Measurements from ENCODE around the gene BICRAL. TPM values are rescaled to one million over a fixed set of nuclear protein-coding genes. Genes with fewer than 3 reads are reported as not detected.

The BICRAL gene
- total RNA-seq, 1 donor from 2014 or later = 6.1 TPM

DNA sequence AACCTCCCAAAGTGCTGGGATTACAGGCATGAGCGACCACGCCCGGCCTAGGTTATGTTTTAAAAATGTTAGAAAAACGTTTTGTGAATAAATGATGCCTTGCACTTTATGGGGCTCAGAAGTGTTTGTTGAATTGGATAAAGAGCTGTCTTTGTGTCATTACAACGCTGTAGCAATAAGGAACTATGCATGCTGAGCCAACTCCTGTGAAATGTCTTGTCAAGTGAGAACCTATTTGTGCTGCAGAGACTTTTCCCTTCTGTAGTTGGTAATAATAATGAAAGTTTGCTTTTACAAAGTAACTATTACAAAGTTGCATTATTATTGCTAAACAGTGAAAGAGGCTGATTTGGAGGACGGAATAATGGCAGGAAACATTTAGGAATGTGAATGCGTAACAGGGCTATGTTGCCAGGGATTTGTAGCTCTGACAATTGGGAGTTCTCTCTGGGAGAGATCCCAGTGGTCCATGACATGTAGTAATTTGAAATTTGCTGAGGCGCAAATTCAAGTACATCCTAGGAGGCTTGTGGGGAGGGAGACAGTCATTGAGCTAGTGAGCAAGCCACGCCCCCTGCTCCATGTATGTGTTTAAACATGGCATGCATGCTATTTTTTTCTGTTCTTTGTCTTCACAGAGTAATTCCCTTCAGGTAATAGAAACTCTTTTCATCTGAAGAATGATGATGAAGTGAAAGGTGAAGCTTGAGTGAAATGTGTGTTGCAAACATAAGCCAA is 16.8 kb upstream of the BICRAL start:
- ATAC-seq = no peak

DNA sequence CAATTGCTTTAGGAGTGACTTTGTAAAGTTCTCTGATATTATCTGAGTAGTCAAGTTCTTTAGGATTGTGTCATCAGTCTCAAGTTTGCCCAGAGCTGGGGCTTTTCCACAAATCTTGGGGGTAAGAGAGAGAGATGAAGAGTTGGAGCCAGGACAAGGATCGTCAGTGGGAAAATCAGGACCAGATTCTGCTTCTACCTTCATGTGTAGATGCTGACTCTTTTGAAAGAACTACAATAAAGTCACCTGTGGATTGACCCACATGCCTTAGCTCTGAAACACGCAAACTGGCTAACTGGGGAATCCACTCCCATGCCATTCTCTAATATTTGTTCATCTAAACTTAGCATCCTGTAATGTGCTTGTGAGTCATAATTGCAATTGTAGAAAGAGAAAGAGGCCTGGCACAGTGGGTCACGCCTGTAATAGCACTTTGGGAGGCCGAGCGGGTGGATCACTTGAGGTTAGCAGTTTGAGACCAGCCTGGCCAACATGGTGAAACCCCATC is 15.6 kb upstream of the BICRAL start:
- peak; percentile 62 for ATAC-seq

DNA sequence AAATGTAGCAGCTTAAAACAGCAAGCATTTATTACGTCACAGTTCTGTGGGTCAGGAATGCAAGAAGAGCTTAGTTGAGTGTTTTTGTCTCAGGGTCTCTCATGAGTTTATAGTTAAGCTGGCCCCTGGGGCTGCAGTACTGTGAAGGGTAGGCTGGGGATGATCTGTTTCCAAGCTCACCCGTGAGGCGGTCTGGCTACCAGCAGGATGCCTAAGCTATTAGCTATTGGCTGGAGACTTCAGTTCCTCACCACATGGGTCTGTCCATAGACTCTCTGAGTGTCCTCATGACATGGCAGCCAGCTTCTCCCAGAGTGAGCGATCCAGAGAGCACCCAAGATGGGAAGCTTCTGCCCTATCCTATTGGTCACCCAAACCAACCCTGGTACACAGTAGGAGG is 12.8 kb upstream of the BICRAL start:
- no peak for ATAC-seq

DNA sequence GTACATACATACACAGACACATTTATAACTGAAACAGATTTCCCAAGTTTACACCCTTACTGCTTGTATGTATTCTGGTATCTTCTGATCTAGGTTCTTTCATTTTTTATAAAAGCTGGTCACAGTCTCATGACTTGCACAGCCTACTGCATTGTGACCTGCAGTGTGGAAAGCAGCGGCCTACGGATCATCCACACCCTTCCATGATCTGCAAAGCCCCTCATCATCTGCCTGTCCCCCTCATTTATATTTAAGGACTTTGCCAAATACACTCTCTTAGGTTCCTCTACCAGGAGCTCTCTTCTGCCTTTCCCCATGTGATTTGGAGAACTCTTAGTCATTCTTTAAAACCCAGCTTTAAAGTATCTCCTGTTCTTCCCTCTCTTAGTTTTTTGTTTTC is 12.0 kb upstream of the BICRAL start:
- no peak for ATAC-seq

DNA sequence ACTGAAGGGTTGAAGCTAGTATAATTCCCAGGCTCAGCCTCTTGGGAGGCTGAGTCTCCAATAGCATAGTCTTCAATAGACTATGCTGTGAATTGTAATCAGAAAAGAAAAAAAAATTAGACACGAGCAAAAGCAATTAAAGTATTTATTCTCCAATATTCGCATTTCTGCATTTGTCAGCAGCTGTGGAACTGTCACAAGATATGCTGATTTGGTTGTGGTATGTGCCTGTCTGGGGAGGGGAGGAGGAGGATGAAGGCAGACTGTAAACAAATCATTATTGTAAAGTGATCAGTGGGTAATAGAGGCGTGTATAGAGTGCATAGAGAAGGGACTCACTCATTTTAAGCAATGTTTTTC is 10.1 kb upstream of the BICRAL start:
- ATAC-seq = no peak

DNA sequence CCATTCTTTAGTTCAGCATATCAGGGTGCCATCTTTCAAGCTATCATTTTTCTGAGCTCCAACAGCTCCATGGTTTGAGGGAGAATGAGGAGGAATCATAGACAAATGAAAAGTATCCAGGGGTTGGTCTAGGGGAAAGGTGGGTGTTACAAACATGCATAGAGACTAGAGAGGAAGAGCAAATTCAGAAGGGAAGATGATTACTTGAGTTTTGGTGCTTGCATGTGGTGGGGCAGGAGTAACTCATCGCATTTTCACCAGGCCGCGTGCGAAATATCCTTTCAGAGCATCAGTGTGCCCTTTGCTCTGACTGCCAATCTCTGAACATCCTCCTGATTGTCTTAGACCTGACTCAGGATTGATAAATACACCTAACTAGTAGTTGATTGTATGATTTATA is 7.7 kb upstream of the BICRAL start:
- no peak for ATAC-seq

DNA sequence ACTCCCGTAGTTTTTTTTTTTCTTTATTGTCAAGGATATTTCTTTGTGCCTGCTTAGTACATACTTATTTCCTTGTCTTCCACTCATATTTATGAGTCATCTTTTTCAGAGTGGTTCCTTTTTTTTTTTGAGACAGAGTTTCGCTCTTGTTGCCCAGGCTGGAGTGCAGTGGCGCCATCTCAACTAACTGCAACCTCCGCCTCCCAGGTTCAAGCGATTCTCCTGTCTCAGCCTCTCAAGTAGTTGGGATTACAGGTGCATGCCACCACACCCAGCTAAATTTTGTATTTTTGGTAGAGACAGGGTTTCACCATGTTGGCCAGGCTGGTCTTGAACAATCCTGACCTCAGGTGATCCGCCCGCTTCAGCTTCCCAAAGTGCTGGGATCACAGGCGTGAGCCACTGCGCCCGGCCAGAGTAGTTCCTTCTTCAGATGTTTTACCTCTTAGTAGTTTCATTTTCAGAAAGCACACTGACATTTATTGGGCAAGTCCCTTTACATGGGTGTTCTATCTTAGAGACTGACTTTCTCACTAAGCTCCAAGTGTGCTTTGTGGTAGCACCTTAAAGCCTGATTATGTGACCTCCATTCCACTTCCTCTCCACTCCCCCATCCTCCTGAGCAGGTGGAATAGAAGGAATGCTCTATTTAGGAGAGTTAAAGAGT is 6.9 kb upstream of the BICRAL start:
- peak; percentile 5 for ATAC-seq

DNA sequence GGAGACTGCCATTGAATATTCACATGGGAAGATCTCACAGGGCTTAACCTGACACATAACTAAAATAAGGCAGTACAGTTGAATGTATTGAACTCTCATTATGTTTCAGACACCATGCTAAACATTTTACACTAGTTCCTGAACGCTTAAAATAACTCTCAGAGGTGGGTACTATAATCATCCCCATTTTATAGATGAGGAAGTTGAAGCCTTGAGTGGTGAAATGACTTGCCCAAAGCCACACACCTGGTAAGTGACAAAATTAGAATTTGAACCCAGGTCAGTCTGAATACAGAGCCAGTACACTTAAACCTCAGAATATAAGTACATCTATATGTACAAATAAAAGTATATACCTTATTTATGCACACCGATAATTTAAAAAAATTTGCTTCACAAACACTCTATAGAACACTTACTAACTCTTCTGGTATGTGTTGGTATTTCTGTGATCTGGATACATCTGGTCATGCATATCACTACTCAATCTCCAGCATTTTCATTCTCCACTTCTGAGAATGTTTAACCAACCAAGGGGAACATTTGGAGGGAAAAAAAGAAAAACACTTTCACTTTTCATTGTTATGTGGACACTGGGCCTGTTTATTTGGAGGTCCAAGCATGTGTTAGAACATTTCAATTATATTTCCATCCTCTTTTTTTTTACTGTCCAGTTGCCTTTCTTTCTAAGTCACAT is 4.6 kb upstream of the BICRAL start:
- ATAC-seq = no peak

DNA sequence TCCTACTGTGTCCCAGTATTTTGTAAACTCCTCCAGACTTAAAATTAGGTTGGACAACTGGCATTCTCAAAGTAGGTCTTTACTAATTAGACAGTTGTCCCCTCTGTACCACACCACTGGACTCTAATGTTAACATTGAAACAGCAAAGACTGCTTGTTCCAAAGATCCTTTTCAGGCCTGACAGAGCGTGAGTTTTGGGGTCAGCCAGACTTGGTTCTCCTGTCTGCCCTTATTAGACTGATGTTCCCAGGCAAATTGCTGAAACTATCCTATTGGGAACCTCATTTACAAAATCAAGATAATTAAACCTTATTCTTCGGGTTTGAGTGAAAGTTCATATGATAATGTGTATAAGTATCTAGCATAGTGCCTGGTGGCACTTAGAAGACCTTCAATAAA is 3.7 kb upstream of the BICRAL start:
- no peak for ATAC-seq

DNA sequence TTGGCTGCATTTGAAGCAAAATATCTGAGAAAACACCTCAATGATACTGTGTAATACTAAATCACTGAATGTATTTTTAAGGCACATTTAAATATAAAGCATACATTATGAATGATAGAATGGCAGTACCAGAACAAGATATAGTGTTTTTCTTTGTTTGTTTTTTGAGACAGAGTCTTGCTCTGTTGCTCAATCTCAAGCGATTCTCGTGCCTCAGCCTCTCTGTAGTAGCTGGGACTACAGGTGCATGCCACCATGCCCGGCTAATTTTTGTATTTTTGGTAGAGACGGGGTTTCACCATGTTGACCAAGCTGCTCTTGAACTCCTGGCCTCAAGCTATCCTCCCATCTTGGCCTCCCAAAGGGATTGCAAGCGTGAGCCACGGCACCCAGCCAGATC is 2.3 kb upstream of the BICRAL start:
- no peak for ATAC-seq

DNA sequence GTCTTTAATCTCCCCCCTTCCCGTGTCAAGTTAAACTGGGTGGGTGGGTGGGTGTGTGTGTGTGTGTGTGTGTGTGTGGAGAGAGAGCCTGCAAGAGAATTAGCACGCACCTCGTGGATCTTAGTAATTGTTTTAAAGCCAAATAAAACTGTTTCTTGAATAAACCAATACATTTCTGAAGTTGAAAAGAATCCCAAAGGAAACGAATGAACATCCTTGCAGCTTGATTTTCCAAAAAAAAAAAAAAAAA is 381 bp upstream of the BICRAL start:
- ATAC-seq = no peak

DNA sequence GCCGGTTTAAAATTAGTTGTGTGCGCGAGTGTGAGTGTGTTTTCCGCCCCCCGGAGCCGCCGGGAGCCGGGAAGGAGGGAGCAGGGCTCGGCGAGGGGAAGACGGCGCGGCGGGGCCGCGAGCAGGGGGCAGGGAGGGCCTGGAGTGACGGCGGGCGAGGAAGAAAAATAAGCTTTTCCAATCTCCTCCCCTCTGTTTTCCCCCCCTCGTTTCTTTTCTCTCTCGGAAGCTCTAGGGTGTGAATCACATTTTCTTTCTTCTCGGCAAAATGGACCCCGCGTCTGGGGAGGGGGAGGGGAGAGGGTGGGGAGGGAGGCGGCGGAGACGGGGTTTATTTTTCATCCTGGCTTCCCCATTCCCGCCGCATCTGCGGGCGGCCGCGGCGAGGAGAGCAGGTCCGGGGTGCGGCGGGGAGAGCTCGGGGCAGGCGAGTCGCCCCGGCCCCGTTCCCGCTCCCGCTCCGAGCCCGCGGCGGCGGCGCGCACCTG is 881 bp downstream of the BICRAL start:
- ATAC-seq = peak; percentile 63

DNA sequence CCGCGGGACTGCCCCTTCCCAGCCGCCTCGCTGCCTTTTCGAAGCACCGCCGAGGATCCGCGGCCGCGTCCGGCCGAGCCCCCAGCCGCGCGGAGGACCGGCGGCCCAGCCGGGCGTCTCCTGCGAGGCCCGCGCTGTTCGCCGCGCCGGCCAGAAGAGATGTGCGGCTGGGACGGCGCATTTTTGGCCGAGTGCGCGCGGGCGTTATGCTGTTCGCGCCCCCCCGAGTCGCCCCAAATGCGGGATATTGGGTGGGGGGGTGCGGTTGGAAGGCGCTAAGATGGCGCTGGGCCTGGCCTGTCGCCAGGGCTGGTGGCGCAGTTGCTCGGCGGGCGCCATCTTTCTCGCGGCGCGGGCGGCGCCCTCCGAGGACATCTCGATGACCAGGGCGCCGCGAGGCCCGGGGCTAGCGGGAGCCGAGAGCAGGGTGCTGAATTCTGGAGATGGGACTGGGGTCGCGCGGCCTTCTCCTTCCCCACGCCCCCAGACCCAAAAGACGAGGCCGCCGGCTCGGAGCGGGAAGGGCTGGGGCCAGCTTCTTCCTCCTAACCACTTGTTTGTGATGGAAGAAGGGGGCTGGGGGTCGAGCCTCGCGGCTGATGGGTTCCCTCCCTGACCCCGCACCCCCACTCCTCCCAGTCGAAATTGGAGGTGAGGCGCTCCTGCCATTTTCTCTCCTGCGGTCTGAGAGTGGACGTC is 1.5 kb downstream of the BICRAL start:
- ATAC-seq = peak; percentile 60

DNA sequence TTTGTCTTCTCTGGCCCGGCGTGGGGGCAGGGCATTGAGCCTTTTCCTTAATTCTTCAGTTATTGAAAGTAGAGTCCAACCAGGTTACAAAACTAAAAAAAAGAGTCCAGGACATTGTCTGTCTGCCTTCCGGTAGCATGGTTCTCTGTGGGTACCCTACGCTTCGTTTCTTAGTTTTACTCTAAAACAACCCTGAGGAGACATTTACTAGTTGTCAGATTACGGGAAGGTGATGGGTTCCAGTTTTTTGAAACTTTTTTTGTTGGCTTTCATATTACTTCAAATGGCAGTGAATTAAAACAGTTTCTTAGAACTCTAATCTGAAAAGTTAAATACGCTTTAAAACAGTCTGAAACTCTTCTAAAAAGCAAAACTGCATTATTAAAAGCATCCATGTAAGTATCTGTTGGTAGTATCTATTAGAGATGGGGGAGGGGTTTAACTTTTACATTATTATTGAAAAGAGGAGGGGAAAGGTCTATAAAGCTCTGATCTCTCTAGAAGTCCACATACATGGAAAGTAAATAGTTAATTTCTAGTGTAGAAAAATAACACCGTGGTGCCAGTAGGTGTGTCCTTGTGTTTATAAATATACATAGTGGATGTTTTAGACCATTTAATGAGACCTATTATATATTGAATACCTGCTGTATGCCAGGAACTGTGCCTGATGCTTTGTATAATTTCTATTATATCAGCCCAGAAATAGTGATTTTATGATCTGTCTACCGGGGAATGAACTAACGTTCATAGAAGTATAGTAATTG is 2.2 kb downstream of the BICRAL start:
- ATAC-seq = no peak

DNA sequence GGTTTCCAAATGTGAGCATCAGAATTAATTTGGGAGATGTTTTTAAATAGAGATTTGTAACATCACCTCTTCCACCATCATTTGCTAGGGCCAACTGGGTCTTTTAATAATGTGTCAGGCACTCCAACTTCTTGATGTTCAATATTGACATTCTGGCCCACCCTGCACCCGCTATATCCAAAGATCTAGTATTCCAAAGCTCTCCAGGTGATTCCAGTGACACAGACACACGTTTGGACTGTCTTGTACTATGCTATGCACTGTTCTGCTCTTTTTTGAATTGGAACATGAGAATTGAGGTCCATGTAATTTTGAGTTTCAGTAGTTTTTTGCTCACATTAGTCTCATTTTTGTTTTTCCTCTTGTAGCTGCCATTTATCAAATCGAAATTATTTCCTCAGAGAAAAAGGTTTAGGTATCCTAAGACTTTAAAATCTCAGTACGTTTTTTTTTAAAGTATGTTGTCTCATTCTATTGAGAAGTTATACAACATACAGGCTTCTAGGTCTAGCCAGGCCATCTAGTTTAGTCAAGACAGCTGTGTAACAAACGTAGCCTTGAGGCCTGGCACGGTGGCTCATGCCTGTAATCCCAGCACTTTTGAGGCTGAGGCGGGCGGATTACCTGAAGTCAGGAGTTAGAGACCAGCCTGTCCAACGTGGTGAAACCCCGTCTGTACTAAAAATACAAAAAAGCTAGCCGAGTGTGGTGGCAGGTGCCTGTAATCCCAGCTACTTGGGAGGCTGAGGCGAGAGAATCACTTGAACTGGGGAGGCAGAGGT is 3.1 kb downstream of the BICRAL start:
- no peak for ATAC-seq

DNA sequence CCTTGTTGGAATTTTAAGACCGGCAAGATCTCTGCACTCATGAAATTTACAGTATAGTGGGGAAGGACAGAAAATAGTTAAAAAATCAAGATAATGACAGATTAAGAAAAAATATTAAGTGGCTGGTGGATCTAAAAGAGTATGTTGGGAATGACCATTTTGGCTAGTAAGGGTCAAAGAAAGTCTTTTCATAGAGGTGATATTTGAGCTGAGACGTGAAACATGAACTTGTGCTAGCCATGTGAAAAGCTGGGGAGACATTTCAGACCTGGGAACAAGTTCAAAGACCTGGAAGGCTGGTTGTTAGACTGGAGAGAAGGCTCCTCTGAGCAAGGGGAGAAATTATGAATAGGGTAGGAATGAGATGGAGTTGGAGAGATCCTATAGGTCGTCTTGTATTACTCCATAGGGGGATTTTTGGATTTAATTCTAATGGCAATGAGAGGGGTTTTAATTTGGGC is 4.7 kb downstream of the BICRAL start:
- ATAC-seq = no peak

DNA sequence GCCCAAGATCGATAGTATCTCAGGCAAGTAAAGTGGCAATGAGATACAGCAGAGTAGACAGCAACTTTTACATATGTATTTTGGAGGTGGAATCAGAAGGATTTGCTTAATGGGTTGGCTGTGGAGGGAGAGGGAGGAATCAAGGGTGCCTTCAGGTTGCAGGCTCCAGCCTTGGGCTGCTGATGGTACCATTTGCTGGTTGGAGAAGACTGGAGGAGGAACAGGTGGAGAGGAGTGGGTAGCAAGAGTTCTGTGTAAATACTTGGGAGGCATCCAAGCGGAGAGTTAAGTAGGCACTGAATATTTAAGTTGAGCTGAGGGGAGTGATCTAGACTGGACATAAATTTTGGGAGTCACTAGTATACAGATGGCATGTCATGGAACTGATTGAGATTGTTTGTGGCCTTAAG is 5.2 kb downstream of the BICRAL start:
- no peak for ATAC-seq

DNA sequence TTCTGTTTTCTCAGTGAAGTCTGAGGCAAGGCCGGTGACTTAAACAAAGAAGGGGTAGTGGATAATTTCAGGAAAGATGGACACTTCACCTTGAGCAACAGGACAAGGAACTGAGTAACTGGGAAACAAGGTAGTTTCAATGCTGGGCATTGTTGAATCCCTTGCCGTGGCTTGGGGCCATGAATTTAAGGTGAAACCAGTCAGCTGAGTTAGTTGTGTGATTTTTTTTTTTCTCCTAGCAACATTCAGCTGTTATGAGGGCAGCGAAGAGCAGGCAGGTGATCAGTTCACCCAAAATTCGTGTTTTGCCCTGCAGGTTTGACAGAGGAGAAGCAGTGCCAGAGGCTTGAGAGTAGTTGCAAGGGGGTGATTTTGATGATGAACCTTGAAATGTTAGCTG is 6.8 kb downstream of the BICRAL start:
- ATAC-seq = no peak

DNA sequence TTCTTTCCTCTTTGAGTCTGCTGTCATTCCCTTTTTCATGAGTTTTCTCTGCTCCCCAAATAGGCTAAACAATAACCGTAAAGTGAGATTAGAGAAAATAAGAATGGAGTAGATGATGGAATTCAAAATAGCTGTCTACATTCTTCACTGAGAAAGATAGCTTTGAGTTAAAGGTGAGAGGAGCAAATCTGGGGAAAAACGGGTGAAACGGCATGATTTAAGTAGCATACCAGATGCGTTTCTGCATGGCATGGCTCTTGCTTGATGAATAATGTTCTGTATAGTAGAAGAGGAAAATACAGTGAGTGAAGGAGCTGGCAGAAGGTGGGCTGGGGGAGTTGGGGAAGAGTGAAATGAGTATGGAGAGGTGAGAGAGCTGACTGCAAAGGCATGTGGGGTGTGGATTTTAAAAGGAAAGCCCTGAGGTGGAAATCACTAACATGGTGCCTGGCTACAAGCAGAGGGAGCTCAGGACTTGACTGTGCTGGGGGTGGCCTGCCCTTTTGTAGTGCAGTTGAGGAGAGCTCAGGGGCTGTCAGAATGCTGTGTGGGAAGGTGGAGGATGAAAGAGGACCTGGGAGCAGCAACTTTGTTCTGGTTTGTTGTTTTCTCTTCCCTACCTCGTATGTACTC is 8.8 kb downstream of the BICRAL start:
- ATAC-seq = no peak

DNA sequence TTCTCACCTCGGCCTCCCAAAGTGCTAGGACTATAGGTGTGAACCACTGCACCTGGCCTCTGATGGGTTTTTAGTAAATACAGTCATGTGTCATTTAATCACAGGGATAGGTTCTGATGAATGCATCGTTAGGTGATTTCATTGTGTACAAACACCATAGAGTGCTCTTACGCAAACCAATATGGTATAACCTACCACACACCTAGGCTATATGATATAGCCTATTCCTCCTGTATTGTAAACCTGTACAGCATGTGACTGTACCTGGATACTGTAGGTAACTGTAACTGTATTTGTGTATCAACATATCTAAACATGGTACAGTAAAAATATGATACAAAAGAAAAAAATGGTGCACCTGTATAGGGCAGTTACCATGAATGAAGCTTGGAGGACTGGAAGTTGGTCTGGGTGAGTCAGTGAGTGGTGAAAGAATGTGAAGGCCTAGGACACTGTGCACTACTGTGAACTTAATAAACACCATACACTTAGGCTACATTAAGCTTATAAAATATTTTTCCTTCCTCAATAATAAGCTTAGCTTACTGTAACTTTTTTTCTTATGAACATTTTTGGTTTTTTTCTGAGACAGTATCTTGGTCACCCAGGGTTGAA is 10.0 kb downstream of the BICRAL start:
- ATAC-seq = peak; percentile 45

DNA sequence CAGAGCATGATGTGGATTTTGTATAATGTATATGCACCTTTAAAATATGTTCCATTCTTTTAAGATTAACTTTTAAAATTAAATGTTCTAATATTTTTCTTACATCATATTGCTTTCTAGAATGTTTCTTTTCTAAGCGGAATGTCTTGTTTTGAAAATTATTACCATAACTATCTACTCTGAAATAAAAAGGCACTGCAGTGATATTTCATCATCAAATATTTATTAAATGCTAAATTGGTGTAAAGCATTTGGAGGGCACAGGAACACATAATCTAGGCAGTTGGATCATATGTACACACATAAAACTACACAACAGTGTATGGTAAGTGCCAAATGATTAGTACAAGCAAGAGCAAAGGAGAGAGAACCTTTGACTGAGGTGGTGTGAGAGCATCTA is 13.8 kb downstream of the BICRAL start:
- ATAC-seq = no peak
